GM15510 (cell line): ENCODE results near the gene PTH2.

Experiments used
- POLR2A ChIP-seq: IDR thresholded peaks from 3 replicates; pipeline ENCODE4 v1.6.1; 2011; ENCODE audit warnings: borderline replicate concordance; ENCODE audit not compliant: insufficient read length; ENCODE audit errors: extremely low read depth

Gene PTH2

DNA sequence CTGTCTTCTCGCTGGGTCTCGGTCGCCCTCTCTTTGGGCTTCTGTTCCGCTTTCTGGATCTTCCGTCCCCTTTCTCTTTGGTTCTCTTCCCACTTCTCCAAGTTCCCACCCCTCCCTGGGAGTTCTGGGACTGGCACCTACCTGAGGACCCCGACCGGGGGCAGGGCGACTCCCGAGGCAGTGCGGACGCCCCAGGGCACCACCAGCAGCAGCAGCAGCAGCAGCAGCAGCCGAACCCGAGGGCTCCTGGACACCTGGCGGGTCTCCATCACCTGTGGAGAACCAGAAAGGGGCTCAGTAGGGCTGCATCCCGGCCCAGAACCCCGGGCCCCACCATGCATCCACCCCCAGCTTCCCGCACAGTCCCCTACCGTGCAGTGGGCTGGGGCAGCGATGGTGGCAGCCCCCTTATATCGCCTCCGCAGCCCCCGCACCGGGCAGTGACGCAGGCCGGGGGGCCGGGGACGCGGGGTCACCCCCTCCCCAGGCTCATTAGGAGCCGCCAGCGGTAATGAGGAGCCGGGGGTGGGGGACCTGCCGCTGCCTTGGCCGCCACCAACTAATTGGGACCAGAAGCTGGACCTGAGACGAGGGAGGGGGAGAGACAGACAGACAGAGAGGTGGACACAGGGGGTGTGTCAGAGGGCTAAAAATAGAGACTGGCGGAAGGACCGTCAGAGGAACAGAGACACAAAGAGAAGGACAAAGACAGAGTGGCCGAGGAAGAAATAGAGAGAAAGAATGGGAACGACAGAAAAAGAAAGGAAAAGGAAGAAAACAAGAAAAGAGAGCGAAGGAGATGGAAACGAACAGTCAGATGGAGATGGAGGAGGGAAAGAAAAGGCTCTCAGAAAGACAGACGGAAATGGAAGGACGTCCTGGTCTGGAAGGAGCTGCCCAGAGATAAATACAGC lies at the start of gene PTH2:
Gene PTH2 (minus strand): TSS at position 371 of the 914 bp plus-strand sequence. CDS start 102 bp downstream, at position 269.
- TF ChIP-seq POLR2A: no peak

GRCh38 chr19:49472936-49473335 lies 49.7 kb upstream of the PTH2 start:
- no peak for TF ChIP-seq POLR2A

- TF ChIP-seq POLR2A: no peak
Observed at GRCh38 chr19:49470615-49470978, 47.4 kb upstream of the PTH2 start.

- peak; percentile 25 for TF ChIP-seq POLR2A
Observed at GRCh38 chr19:49469828-49470614, 46.8 kb upstream of the PTH2 start.

GRCh38 chr19:49468746-49469447 lies 45.7 kb upstream of the PTH2 start:
- no peak for TF ChIP-seq POLR2A

DNA sequence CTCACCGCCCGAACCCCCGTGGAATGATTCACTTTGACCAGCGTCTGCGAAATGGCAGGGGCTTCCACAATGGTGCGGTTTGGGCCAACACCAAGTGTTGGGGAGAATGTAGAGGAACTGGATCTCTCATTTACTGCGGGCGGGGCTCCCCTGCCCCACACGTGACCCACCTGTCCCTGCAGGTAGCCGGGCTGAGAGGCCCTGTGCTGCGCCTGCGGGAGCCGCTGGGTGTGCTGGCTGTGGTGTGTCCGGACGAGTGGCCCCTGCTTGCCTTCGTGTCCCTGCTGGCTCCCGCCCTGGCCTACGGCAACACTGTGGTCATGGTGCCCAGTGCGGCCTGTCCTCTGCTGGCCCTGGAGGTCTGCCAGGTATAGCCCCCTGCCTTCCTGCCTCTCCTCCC lies 45.0 kb upstream of the PTH2 start:
- TF ChIP-seq POLR2A: no peak

DNA sequence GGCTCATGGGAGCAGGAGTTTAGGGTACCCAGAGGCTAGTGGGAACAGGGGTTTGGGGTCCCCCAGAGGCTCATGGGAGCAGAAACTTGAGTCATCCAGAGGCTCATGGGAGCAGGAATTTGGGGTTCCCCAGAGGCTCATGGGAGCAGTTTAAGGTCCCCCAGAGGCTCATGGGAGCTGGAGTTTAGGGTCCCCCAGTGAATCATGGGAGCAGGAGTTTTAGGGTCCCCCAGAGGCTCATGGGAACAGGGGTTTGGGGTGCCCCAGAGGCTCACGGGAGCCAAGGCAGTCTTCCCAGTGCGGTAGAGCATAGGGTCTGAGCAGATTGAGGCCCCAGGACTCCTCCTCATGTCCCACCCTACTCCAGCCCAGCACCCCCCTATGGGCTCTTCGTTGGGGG lies 42.1 kb upstream of the PTH2 start:
- TF ChIP-seq POLR2A: no peak

DNA sequence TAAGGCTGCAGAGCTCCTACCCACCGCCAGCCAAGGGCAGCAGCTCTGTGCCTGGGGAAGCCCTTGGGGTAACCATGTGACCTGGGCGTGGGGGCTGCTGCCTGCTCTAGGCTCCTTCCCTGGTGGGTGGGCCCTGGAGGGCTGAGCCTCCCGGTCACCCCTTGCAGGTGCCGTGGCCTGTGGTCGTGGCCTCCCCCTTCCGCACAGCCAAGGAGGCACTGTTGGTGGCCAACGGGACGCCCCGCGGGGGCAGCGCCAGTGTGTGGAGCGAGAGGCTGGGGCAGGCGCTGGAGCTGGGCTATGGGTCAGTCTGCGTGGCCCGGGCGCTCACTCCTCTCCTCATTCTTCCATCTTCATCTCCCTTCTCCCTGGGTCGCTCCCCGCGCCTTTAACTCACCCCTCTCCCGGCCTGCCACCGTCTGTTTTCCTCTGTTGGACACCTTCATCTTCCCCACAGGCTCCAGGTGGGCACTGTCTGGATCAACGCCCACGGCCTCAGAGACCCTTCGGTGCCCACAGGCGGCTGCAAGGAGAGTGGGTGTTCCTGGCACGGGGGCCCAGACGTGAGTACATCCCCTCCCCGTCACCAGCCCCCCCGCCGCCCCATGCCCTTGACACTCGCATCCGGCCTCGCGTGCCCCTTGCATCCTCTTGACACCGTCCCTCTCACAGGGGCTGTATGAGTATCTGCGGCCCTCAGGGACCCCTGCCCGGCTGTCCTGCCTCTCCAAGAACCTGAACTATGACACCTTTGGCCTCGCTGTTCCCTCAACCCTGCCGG lies 40.9 kb upstream of the PTH2 start:
- no peak for TF ChIP-seq POLR2A

- no peak for TF ChIP-seq POLR2A
Observed at GRCh38 chr19:49462492-49462891, 39.3 kb upstream of the PTH2 start.

GRCh38 chr19:49461656-49462055 lies 38.4 kb upstream of the PTH2 start:
- TF ChIP-seq POLR2A: no peak

- no peak for TF ChIP-seq POLR2A
Observed at GRCh38 chr19:49459388-49459787, 36.1 kb upstream of the PTH2 start.

- no peak for TF ChIP-seq POLR2A
Observed at GRCh38 chr19:49458567-49458903, 35.3 kb upstream of the PTH2 start.

DNA sequence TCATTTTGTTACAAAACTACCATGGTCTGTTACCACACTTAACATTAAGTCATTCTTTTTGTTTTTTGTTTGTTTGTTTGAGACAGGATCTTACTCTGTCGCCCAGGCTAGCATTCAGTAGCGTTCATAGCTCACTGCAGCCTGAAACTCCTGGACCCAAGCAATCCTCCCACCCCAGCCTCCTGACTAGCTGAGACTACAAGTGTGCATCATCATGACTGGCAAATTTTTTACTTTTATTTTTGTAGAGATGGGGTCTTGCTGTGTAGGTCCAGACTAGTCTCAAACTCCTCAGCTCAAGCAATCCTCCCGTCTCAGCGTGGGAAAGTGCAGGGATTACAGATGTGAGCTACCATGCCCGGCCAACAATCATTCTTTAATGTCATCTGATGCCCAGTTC lies 33.1 kb upstream of the PTH2 start:
- TF ChIP-seq POLR2A: no peak

DNA sequence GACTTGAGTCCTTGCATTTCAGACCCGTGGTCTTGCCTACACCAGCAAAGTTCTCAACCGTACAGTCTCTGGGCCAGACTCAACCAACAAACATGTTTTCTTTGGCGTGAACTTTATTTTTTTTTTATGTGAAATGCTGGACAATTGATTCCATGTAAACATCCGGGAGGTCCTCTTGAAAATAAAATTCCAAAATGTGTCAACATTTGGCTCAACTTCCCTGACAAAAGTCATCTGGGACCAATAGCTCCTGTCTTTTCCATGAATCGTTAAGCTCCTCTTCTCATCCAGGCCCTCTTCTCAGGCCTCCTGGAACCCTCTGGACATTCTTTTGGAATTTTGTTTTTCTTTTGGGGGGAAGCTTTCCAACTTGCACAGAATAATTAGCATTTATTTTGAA lies 32.5 kb upstream of the PTH2 start:
- TF ChIP-seq POLR2A: no peak
